Natural killer cell (primary cell): Measurements from ENCODE around the gene AP4M1. TPM values are rescaled to one million over a fixed set of nuclear protein-coding genes. Genes with fewer than 3 reads are reported as not detected.

Experiments used
- ATAC-seq, 3 donors: fragments of 150-1000 bp in 2 of 3; fragments of 200-7000 bp in 1 of 3; cut with Tn5 transposase; 1 replicate in 1 of 3; 2 replicates in 2 of 3; pipeline ENCODE4 v1.10.0; 2021; ENCODE audit warnings: mild to moderate bottlenecking in 2 of 3, moderate library complexity in 2 of 3
- DNase-seq, 2 donors: peaks; one replicate each; pipeline versions ENCODE4 v3.0.0 to v3.0.0-alpha.2; 2013 to 2021; ENCODE audit warnings: mixed read lengths in 1 of 2
- H3K27ac ChIP-seq: one replicate; pipeline ENCODE4 v1.5.1; 2013; ENCODE audit warnings: mild to moderate bottlenecking, low read length
- H3K27me3 ChIP-seq: one replicate; pipeline ENCODE4 v1.6.1; 2013; ENCODE audit warnings: low read length; ENCODE audit not compliant: control insufficient read depth, insufficient read depth
- H3K36me3 ChIP-seq: one replicate; pipeline ENCODE4 v1.6.1; 2013; ENCODE audit warnings: low read length; ENCODE audit not compliant: control insufficient read depth, insufficient read depth
- H3K4me1 ChIP-seq: one replicate; pipeline ENCODE4 v1.6.1; 2013; ENCODE audit warnings: low read length; ENCODE audit not compliant: control insufficient read depth, insufficient read depth
- H3K4me3 ChIP-seq: one replicate; pipeline ENCODE4 v1.5.1; 2013; ENCODE audit warnings: low read length
- H3K9me3 ChIP-seq: one replicate; pipeline ENCODE4 v1.6.1; 2013; ENCODE audit warnings: low read length; ENCODE audit not compliant: control insufficient read depth, insufficient read depth
- H3K27ac Mint-ChIP-seq, 2 donors: one replicate each; pipeline ENCODE4 v1.8.0; 2022; ENCODE audit warnings: mild to moderate bottlenecking in 2 of 2, mixed read lengths in 2 of 2, moderate library complexity in 1 of 2
- H3K27me3 Mint-ChIP-seq, 2 donors: one replicate each; pipeline ENCODE4 v1.8.0; 2022; ENCODE audit warnings: low read depth in 2 of 2, mixed read lengths in 2 of 2
- H3K36me3 Mint-ChIP-seq: one replicate; pipeline ENCODE4 v1.8.0; 2022; ENCODE audit warnings: mixed read lengths
- H3K4me1 Mint-ChIP-seq, 2 donors: one replicate each; pipeline ENCODE4 v1.8.0; 2022; ENCODE audit warnings: mixed read lengths in 2 of 2
- H3K4me3 Mint-ChIP-seq: one replicate; pipeline ENCODE4 v1.8.0; 2022; ENCODE audit warnings: mild to moderate bottlenecking, moderate library complexity, mixed read lengths
- H3K9me3 Mint-ChIP-seq, 2 donors: one replicate each; pipeline ENCODE4 v1.8.0; 2022; ENCODE audit warnings: mixed read lengths in 2 of 2
- WGBS: methylation state at CpG from one replicate; pipeline ENCODE4 v1.1.7; 2013; ENCODE audit warnings: missing lambda C conversion rate; ENCODE audit not compliant: insufficient coverage; 5-methylcytosine and 5-hydroxymethylcytosine counted together
- intact Hi-C: fragments of 100-400 bp; cut with micrococcal nuclease; formaldehyde crosslinking; loops from one replicate; pipeline ENCODE4 v1.14.2; 2022
- total RNA-seq, 4 donors: library from RNA; stranded (reverse); fragments of 120-200 nt in 1 of 4; gene quantifications; one replicate each; pipeline versions ENCODE4 v1.2.3 to v1.2.4, GENCODE V29; 2013 to 2022
- TF ChIP-seq, protein P1 (sequence below): fragments of 200-600 bp; IDR thresholded peaks from one replicate; pipeline ENCODE4 v1.8.0; 2022; ENCODE audit warnings: antibody characterized with exemption

AP4M1 gene, protein sequence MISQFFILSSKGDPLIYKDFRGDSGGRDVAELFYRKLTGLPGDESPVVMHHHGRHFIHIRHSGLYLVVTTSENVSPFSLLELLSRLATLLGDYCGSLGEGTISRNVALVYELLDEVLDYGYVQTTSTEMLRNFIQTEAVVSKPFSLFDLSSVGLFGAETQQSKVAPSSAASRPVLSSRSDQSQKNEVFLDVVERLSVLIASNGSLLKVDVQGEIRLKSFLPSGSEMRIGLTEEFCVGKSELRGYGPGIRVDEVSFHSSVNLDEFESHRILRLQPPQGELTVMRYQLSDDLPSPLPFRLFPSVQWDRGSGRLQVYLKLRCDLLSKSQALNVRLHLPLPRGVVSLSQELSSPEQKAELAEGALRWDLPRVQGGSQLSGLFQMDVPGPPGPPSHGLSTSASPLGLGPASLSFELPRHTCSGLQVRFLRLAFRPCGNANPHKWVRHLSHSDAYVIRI
- 10 to 100 TPM in 2 of 3 donors, 1 to 10 TPM in 1; 8.4 to 12.8 (median 12.7) TPM for total RNA-seq
- 8.4 TPM for total RNA-seq (2013)

DNA sequence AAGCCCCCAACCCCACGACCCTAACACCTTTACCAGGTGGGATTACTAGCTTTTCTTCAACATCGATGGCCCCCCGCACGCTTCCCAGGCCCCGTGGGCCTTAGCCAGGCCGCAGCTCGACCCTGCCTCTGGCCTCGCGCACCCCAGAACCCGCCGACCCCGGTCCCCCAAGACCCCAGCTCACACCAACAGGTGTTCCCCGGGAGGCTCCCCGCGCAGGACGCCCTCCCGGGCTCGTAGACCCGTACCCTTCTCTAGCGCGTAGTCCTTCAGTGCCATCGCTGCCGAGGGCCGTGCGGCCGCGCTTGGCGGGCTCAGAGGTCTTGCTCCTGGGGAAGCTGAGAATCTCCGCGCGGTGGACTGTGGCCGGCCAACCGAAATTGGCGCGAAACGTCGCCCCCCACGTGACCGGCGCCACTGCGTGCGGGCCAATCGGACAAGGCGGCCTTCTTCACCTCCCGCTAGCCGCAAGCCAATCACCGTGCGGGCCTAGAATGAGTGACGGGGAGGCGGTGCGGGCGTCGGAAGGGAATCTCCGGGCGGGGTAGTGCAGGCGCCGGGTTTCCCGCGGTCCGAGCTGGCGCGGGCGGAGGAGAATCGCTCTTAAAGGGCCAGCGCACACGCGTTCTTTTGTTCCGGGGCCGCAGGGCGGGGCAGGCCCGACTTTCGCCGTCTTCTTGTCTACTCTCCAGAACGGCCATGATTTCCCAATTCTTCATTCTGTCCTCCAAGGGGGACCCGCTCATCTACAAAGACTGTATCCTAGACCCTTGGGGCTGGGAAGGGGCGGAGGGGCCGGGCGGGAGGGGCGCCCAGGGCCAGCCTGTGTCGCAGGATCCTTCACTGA is at the start of gene AP4M1, which contains the start of gene MCM7:
TSS of gene AP4M1 (plus strand) at position 628 of the 847 bp plus-strand sequence. CDS start at position 700, 72 bp downstream.
TSS of gene MCM7 (minus strand) at position 382 of the 847 bp plus-strand sequence. CDS start at position 279, 103 bp downstream.
- TF ChIP-seq, protein P1, sequence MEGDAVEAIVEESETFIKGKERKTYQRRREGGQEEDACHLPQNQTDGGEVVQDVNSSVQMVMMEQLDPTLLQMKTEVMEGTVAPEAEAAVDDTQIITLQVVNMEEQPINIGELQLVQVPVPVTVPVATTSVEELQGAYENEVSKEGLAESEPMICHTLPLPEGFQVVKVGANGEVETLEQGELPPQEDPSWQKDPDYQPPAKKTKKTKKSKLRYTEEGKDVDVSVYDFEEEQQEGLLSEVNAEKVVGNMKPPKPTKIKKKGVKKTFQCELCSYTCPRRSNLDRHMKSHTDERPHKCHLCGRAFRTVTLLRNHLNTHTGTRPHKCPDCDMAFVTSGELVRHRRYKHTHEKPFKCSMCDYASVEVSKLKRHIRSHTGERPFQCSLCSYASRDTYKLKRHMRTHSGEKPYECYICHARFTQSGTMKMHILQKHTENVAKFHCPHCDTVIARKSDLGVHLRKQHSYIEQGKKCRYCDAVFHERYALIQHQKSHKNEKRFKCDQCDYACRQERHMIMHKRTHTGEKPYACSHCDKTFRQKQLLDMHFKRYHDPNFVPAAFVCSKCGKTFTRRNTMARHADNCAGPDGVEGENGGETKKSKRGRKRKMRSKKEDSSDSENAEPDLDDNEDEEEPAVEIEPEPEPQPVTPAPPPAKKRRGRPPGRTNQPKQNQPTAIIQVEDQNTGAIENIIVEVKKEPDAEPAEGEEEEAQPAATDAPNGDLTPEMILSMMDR: no peak
- Histone ChIP-seq H3K4me3 (peak within 1 kb of the TSS; percentile 98), H3K9me3 (no peaks in the 10 kb centered on the region), H3K27me3 (no peaks in the 10 kb centered on the region), H3K27ac (peak within 1 kb of the TSS; percentile 93), H3K36me3 (peaks cover 35% of the 10 kb centered on the region), H3K4me1 (peaks cover 28% of the 10 kb centered on the region)
- no peaks in the 10 kb centered on the region for H3K9me3 Mint-ChIP-seq
- H3K27ac Mint-ChIP-seq: peak within 1 kb of the TSS; percentile 96 to 98
- ATAC-seq (peak; percentile 79 to 93 (median 81)), DNase-seq (peak; percentile 97)
- H3K36me3 Mint-ChIP-seq: peaks cover 19% of the 10 kb centered on the region
- intact Hi-C loops: loop anchor here (1.0 to 10.0 kb wide), 3 partner anchors 18 to 574 kb away; partner anchors contain the start of genes CNPY4, GNB2, MBLAC1 and TAF6
- H3K4me1 Mint-ChIP-seq: peaks cover 36 to 43% of the 10 kb centered on the region in 2 donors
- no peaks in the 10 kb centered on the region for H3K27me3 Mint-ChIP-seq
- under 1% methylated on average over 80 of the region's 80 CpGs for WGBS
- H3K4me3 Mint-ChIP-seq: peak within 1 kb of the TSS; percentile 95

DNA sequence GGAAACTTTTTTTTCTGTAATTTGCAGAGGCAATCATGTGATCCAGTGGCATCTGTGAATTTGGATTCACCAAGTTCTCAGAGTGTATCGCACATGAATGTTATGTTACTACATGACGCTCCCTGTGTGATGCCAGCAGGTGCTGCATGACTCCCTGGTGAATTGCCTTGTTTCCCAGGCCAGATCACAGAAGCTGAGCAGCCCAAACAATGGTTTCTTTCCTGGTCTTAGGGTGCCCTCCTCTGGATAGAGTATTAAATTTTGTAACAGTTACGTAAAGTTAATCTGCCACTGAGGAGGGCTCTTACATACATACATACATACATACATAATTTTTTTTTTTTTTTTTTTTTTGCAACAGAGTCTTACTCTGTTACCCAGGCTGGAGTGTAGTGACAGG is 48.2 kb upstream of the AP4M1 start:
- no peak overlapping the region for H3K4me3 Mint-ChIP-seq
- H3K27ac Mint-ChIP-seq: no peak overlapping the region
- intact Hi-C loops: loop anchor here (10.0 kb wide), 1 partner anchor 138 kb away; the partner anchor contains the start of gene TRIM4
- no peaks in the 10 kb centered on the region for H3K36me3 Mint-ChIP-seq
- Histone ChIP-seq H3K27ac (no peak overlapping the region), H3K9me3 (no peaks in the 10 kb centered on the region), H3K4me1 (peaks cover 13% of the 10 kb centered on the region), H3K27me3 (no peaks in the 10 kb centered on the region), H3K4me3 (no peak overlapping the region), H3K36me3 (peaks cover 13% of the 10 kb centered on the region)
- ATAC-seq: peak in 1 of 3 donors; percentile 20
- peaks cover 10 to 15% of the 10 kb centered on the region in 2 donors for H3K4me1 Mint-ChIP-seq
- peak in 1 of 2 donors; percentile 67 for DNase-seq
- WGBS: 85% methylated on average over 2 of the region's 3 CpGs
- H3K9me3 Mint-ChIP-seq: no peaks in the 10 kb centered on the region
- H3K27me3 Mint-ChIP-seq: no peaks in the 10 kb centered on the region
- TF ChIP-seq, protein P1: no peak

DNA sequence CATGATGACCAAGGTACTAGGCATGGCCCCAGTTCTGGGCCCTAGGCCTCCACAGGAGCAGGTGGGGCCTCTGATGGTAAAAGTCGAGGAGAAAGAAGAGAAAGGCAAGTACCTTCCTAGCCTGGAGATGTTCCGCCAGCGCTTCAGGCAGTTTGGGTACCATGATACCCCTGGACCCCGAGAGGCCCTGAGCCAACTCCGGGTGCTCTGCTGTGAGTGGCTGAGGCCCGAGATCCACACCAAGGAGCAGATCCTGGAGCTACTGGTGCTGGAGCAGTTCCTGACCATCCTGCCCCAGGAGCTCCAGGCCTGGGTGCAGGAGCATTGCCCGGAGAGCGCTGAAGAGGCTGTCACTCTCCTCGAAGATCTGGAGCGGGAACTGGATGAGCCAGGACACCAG is 44.4 kb upstream of the AP4M1 start:
- Mint-ChIP-seq H3K4me3 (no peak overlapping the region), H3K27ac (no peak overlapping the region), H3K4me1 (peaks cover 0 to 5% of the 10 kb centered on the region in 2 donors), H3K9me3 (no peaks in the 10 kb centered on the region), H3K27me3 (no peaks in the 10 kb centered on the region), H3K36me3 (no peaks in the 10 kb centered on the region)
- ATAC-seq: no peak
- H3K4me1 ChIP-seq: no peaks in the 10 kb centered on the region
- no peaks in the 10 kb centered on the region for H3K27me3 ChIP-seq
- no peak for DNase-seq
- intact Hi-C loops: loop anchor here (10.0 kb wide), 1 partner anchor 142 kb away; the partner anchor contains the start of gene TRIM4
- H3K27ac ChIP-seq: no peak overlapping the region
- peaks cover 29% of the 10 kb centered on the region for H3K36me3 ChIP-seq
- TF ChIP-seq, protein P1: no peak
- H3K4me3 ChIP-seq: no peak overlapping the region
- H3K9me3 ChIP-seq: no peaks in the 10 kb centered on the region
- 95% methylated on average over 10 of the region's 10 CpGs for WGBS
